Activated naive CD8-positive, alpha-beta T cell (primary cell): Measurements from ENCODE around the gene AWAT2.

Experiments
- H3K27ac Mint-ChIP-seq: one replicate; pipeline ENCODE4 v1.8.0; 2021; ENCODE audit warnings: mixed read lengths
- H3K27me3 Mint-ChIP-seq: one replicate; pipeline ENCODE4 v1.8.0; 2021; ENCODE audit warnings: mixed read lengths
- H3K36me3 Mint-ChIP-seq: one replicate; pipeline ENCODE4 v1.8.0; 2021; ENCODE audit warnings: mixed read lengths
- H3K4me1 Mint-ChIP-seq: one replicate; pipeline ENCODE4 v1.8.0; 2021; ENCODE audit warnings: low read depth, mixed read lengths
- H3K4me3 Mint-ChIP-seq: one replicate; pipeline ENCODE4 v1.8.0; 2021; ENCODE audit warnings: mild to moderate bottlenecking, mixed read lengths
- H3K9me3 Mint-ChIP-seq: one replicate; pipeline ENCODE4 v1.8.0; 2021; ENCODE audit warnings: low read depth, mixed read lengths

AWAT2 gene

DNA sequence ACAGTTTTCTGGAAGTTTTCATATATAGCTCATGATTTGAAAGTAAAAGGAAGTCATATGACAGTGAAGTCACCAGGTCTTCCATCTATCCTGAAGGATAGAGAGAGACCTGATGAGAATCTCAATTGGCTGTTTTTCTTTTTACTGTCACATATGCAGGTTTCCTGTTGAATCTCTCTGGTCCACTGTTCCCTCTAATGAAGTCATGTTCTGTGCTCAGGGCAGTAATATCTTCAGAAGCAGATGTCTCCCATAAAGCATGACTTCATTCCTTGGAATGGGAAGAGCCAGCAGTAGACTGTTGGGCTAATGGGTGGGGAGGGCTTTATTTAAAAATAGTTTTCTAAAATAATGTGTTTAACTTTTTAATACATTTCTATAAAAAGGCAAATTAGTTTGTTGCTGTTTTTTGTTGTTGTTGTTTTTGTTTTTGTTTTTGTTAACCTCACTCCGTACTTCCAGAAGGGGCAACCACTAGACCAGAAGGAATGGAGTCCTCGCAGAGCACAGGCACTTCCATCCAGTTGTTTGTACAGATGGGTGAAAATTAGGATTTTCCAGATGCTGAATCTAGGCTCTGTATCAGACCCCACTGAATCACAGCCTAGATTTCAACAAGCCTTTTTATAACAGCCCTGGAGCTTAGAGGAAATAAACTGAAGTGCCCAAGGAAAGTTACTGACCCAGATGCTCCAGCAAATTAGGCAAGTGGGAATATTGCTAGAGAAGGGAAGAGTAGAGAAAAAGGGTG is 54.2 kb downstream of the AWAT2 start:
- Mint-ChIP-seq H3K4me3 (no peak overlapping the region), H3K36me3 (peaks cover 4% of the 10 kb centered on the region)

DNA sequence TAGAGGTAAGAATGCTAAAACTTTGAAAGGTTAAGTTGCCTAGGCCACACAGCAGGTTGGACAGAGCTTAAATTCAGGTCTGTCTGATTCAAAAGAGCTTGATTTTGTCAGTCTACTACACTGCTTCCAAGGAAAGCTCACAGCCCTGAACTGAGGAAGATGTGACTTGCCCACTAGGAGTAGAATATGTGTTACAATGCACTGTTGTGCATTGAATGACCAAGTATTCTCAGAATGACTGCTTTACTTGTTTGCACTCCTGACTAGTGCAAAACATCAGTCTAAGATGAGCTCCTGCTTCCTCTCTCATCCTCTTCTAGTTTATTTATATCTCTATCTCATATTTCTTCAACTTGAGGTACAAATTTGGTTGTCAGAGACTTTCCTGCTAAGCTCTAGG is 56.2 kb downstream of the AWAT2 start:
- Mint-ChIP-seq H3K36me3 (no peaks in the 10 kb centered on the region), H3K27ac (no peak overlapping the region), H3K9me3 (no peaks in the 10 kb centered on the region), H3K4me3 (no peak overlapping the region), H3K4me1 (peaks cover 2% of the 10 kb centered on the region), H3K27me3 (no peaks in the 10 kb centered on the region)

More for the DNA sequence above, 54.2 kb downstream of the AWAT2 start:
- H3K27me3 Mint-ChIP-seq = no peaks in the 10 kb centered on the region
- no peaks in the 10 kb centered on the region for H3K4me1 Mint-ChIP-seq
- no peak overlapping the region for H3K27ac Mint-ChIP-seq
- H3K9me3 Mint-ChIP-seq = no peaks in the 10 kb centered on the region

DNA sequence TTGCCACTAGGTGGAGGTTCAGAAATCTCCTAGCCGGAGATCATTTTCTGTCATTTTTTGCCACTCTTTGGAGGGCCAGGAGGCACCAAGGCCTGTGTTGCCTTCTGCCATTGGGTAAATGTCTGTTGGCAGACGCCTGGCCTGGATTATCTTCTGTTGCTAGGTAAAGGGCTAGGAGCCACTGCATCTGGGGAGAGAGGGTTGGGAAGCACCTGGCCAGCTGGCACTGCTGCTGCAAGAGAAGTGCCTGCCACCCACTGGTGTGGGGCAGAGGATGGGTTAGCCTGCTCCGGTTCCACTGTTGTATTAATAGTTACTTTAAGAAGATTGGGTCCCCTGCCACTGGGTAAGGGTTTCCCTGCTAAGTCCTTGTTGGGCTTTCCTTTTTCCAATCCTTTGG is 58.1 kb downstream of the AWAT2 start:
- Mint-ChIP-seq H3K4me1 (peaks cover 2% of the 10 kb centered on the region), H3K27me3 (no peaks in the 10 kb centered on the region), H3K27ac (no peak overlapping the region), H3K4me3 (no peak overlapping the region), H3K36me3 (no peaks in the 10 kb centered on the region), H3K9me3 (no peaks in the 10 kb centered on the region)
